Measurements from ENCODE around the gene SRRD. TPM values are rescaled to one million over a fixed set of nuclear protein-coding genes. Genes with fewer than 3 reads are reported as not detected.

The SRRD gene
- total and polyA plus RNA-seq, 2 of the 13 experiments (the other 11 are each of a cell fraction or from before 2014, with no cell fraction given): 22.8 to 36.6 TPM

DNA sequence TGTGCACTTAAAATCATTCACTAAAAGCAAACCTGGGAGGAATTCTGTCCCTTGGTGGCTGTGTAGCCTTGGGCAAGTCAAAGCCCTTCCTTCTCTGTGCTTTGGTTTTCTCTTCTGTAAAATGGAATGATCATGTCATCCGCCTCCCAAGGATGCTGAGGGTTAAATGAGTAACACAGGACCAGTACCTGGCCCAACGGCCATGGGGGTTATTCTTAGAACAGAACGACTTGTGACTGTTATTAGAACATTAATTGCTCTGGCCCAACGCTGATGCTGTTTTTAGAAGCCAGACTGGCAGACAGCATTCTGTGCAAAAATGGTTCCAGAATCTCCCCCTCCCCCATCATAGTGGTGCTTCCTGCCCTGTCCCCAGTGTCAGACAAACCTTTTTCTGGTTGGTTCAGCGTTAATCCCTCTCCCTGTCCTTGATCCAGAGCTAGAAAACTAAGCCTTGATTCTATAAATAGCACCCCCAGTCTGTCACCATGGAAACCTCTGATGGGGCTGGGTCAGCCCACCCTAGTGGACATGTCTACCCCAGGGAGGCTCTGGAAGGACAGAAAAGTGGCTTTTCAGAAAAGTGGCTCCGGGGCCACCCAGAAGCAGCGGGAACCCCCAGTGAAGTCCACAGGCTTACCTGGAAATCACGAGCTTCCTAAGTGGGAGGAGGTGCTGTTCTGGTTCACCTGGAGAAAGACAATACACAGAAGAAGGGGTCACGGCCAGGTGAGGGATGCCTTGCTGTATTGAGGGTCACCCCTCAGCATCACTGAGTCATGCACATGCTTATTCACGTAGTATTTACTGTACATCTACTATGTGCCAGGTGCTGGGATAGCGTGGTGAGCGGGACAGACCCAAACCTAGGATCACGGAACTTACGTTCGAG is 44.1 kb downstream of the SRRD start:
- TF ChIP-seq REPIN1 (CRISPR knock-in tag; IDR thresholded peaks at IDR 0.05; ENCODE audit: borderline replicate concordance, low read depth) (no peak), NRL (CRISPR knock-in tag; IDR thresholded peaks at IDR 0.05; ENCODE audit: borderline replicate concordance) (no peak), ZNF484 (CRISPR knock-in tag; IDR thresholded peaks at IDR 0.05; ENCODE audit: borderline replicate concordance, low read depth) (no peak), HOXA9 (CRISPR knock-in tag; IDR thresholded peaks at IDR 0.05; ENCODE audit: borderline replicate concordance) (no peak), ELF1 (CRISPR knock-in tag; IDR thresholded peaks at IDR 0.05) (no peak)
- TF ChIP-seq, protein P1, sequence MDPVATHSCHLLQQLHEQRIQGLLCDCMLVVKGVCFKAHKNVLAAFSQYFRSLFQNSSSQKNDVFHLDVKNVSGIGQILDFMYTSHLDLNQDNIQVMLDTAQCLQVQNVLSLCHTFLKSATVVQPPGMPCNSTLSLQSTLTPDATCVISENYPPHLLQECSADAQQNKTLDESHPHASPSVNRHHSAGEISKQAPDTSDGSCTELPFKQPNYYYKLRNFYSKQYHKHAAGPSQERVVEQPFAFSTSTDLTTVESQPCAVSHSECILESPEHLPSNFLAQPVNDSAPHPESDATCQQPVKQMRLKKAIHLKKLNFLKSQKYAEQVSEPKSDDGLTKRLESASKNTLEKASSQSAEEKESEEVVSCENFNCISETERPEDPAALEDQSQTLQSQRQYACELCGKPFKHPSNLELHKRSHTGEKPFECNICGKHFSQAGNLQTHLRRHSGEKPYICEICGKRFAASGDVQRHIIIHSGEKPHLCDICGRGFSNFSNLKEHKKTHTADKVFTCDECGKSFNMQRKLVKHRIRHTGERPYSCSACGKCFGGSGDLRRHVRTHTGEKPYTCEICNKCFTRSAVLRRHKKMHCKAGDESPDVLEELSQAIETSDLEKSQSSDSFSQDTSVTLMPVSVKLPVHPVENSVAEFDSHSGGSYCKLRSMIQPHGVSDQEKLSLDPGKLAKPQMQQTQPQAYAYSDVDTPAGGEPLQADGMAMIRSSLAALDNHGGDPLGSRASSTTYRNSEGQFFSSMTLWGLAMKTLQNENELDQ (CRISPR knock-in tag; IDR thresholded peaks at IDR 0.05; ENCODE audit: borderline replicate concordance): no peak
- TF ChIP-seq, protein P2, sequence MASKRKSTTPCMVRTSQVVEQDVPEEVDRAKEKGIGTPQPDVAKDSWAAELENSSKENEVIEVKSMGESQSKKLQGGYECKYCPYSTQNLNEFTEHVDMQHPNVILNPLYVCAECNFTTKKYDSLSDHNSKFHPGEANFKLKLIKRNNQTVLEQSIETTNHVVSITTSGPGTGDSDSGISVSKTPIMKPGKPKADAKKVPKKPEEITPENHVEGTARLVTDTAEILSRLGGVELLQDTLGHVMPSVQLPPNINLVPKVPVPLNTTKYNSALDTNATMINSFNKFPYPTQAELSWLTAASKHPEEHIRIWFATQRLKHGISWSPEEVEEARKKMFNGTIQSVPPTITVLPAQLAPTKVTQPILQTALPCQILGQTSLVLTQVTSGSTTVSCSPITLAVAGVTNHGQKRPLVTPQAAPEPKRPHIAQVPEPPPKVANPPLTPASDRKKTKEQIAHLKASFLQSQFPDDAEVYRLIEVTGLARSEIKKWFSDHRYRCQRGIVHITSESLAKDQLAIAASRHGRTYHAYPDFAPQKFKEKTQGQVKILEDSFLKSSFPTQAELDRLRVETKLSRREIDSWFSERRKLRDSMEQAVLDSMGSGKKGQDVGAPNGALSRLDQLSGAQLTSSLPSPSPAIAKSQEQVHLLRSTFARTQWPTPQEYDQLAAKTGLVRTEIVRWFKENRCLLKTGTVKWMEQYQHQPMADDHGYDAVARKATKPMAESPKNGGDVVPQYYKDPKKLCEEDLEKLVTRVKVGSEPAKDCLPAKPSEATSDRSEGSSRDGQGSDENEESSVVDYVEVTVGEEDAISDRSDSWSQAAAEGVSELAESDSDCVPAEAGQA (IDR thresholded peaks at IDR 0.05; ENCODE audit: low read depth): no peak
- TF ChIP-seq, protein P2 (CRISPR knock-in tag; IDR thresholded peaks at IDR 0.05; ENCODE audit: borderline replicate concordance): no peak
- TF ChIP-seq, protein P3, sequence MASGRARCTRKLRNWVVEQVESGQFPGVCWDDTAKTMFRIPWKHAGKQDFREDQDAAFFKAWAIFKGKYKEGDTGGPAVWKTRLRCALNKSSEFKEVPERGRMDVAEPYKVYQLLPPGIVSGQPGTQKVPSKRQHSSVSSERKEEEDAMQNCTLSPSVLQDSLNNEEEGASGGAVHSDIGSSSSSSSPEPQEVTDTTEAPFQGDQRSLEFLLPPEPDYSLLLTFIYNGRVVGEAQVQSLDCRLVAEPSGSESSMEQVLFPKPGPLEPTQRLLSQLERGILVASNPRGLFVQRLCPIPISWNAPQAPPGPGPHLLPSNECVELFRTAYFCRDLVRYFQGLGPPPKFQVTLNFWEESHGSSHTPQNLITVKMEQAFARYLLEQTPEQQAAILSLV (CRISPR knock-in tag; IDR thresholded peaks at IDR 0.05; ENCODE audit: borderline replicate concordance): no peak
- no peaks in the 10 kb centered on the region for H3K79me2 ChIP-seq (ENCODE audit: insufficient read depth, low read length)

More for the DNA sequence above, 44.1 kb downstream of the SRRD start:
- FAIRE-seq: no peak
- no peaks in the 10 kb centered on the region for H3K27me3 ChIP-seq (ENCODE audit: control insufficient read depth in 1 of 2, insufficient read depth in 2 of 2, low read length in 2 of 2)
- DNase-seq (ENCODE audit: low spot score): no peak
- no peak overlapping the region for H3K9ac ChIP-seq (ENCODE audit: insufficient read depth, low read depth, low read length)
- no peak overlapping the region for H2AFZ ChIP-seq (ENCODE audit: low read length)
- intact Hi-C loops (cut with micrococcal nuclease; ENCODE audit: unreplicated experiment): no loop called here
- no peak overlapping the region for H3K4me3 ChIP-seq (replicated peaks in 1 of 3; ENCODE audit: insufficient read depth in 1 of 3, low read depth in 2 of 3, low read length in 3 of 3)
- H3K9me3 ChIP-seq (ENCODE audit: low read length): no peaks in the 10 kb centered on the region
- ChIA-PET POLR2A (no interaction called here), CTCF (ENCODE audit: low intra/inter-chr PET ratio, low total read pairs) (no interaction called here)
- BruUV-seq (replicated peaks): no TSS peak
- no peak for ATAC-seq
- no peak overlapping the region for H3K27ac ChIP-seq (ENCODE audit: extremely low read length, insufficient read depth, low read length)
- H3K4me1 ChIP-seq (ENCODE audit: insufficient read depth, low read length): no peaks in the 10 kb centered on the region
- H3K4me2 ChIP-seq (ENCODE audit: low read depth, low read length): no peak overlapping the region
- no peaks in the 10 kb centered on the region for H4K20me1 ChIP-seq (ENCODE audit: insufficient read depth, low read length)
- WGBS (ENCODE audit: low lambda C conversion rate): 95% methylated on average over 9 of the region's 15 CpGs
- peaks cover 1 to 13% of the 10 kb centered on the region in 2 experiments; a peak in 3 of 5 replicates for H3K36me3 ChIP-seq (replicated peaks in 1 of 2; ENCODE audit: control insufficient read depth in 1 of 2, insufficient read depth in 2 of 2, low read length in 2 of 2)
- in situ Hi-C loops (cut with HindIII; ENCODE audit: extremely low pct_ligation_motif_present, low pct_unique_long_range_greater_than_20kb): no loop called here
